ENCODE results near the gene GRM8.
"Not testable (repeated sequence)": the region's sequence is repeated elsewhere in the genome, so short reads cannot be mapped to it uniquely, and the experiment has no call there.

GRM8 gene

GRCh38 chr7:126905255-126905654 is 347.5 kb downstream of the GRM8 start:
- FAIRE-seq, result not testable (repeated sequence)

GRCh38 chr7:126901041-126901765 is 351.5 kb downstream of the GRM8 start:
- FAIRE-seq, result not testable (repeated sequence)

GRCh38 chr7:126887980-126888379 is 364.8 kb downstream of the GRM8 start:
- not testable (repeated sequence) for FAIRE-seq

- FAIRE-seq, result not testable (repeated sequence)
These were observed 365.2 kb downstream of the GRM8 start for GRCh38 chr7:126887560-126887959.

GRCh38 chr7:126882730-126883129 is 370.0 kb downstream of the GRM8 start:
- not testable (repeated sequence) for FAIRE-seq

- not testable (repeated sequence) for FAIRE-seq
These were observed 370.8 kb downstream of the GRM8 start for GRCh38 chr7:126881908-126882307.

GRCh38 chr7:126881315-126881714 is 371.4 kb downstream of the GRM8 start:
- no peak for FAIRE-seq

GRCh38 chr7:126876536-126876935 is 376.2 kb downstream of the GRM8 start:
- FAIRE-seq, result not testable (repeated sequence)

- FAIRE-seq, result no peak
These were observed 395.9 kb downstream of the GRM8 start for GRCh38 chr7:126856691-126857291.

GRCh38 chr7:126845331-126845730 is 407.4 kb downstream of the GRM8 start:
- FAIRE-seq, result no peak

- no peak for FAIRE-seq
These were observed 408.9 kb downstream of the GRM8 start for GRCh38 chr7:126843883-126844282.

GRCh38 chr7:126843336-126843735 is 409.4 kb downstream of the GRM8 start:
- no peak for FAIRE-seq

GRCh38 chr7:126842451-126842850 is 410.3 kb downstream of the GRM8 start:
- no peak for FAIRE-seq

- FAIRE-seq, result no peak
These were observed 411.9 kb downstream of the GRM8 start for GRCh38 chr7:126840869-126841268.

GRCh38 chr7:126839624-126840023 is 413.1 kb downstream of the GRM8 start:
- no peak for FAIRE-seq

- FAIRE-seq, result no peak
These were observed 414.5 kb downstream of the GRM8 start for GRCh38 chr7:126838194-126838593.

- FAIRE-seq, result not testable (repeated sequence)
These were observed 421.5 kb downstream of the GRM8 start for GRCh38 chr7:126831241-126831640.

- no peak for FAIRE-seq
These were observed 431.8 kb downstream of the GRM8 start for GRCh38 chr7:126820925-126821324.

GRCh38 chr7:126819197-126819484 is 433.6 kb downstream of the GRM8 start:
- no peak for FAIRE-seq

GRCh38 chr7:126818393-126819196 is 434.1 kb downstream of the GRM8 start:
- FAIRE-seq, result no peak

GRCh38 chr7:126809188-126809587 is 443.6 kb downstream of the GRM8 start:
- no peak for FAIRE-seq

GRCh38 chr7:126806614-126807013 is 446.1 kb downstream of the GRM8 start:
- FAIRE-seq, result no peak

GRCh38 chr7:126805351-126805750 is 447.4 kb downstream of the GRM8 start:
- FAIRE-seq, result no peak

- no peak for FAIRE-seq
These were observed 448.1 kb downstream of the GRM8 start for GRCh38 chr7:126804604-126805003.
